NOMO-1 (cell line): Measurements from ENCODE around the gene PSME2.

Experiments
- DNase-seq, 2 experiments: peaks; one replicate each; lab custom pipeline; 2025; ENCODE audit not compliant: unreplicated experiment in 2 of 2; lab: John Stamatoyannopoulos, UW

The PSME2 gene

DNA sequence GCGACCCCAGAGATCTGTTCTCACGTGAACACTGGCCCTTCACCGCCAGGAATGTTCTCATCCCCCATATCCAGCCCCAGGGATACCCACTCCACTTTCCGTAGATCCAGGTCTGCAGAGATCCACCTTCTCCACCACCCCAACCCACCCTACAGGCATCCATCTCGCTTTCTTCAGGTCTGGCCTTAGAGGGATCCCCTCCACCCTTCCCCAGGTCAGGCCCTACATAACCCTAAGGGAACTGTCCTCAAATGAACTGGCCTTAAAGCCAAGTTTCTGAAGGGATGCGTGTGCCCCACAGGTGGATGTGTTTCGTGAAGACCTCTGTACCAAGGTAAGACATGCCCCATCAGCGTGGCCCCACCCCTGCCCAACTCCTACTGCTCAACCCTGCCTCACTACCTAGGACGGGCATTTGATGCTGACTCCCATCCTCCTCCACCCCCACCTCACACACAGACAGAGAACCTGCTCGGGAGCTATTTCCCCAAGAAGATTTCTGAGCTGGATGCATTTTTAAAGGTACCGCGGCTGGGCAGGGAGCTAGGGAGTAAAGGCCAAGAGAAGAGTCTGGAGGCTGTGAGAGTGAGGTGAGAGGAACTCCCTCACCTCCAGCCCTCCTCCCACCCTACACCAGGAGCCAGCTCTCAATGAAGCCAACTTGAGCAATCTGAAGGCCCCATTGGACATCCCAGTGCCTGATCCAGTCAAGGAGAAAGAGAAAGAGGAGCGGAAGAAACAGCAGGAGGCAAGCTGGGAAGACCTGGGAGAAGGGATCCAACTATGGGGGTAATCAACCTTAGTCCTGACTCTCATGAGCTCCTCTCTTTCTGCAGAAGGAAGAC, 9.5 kb downstream of the PSME2 start:
- DNase-seq, result no peak

DNA sequence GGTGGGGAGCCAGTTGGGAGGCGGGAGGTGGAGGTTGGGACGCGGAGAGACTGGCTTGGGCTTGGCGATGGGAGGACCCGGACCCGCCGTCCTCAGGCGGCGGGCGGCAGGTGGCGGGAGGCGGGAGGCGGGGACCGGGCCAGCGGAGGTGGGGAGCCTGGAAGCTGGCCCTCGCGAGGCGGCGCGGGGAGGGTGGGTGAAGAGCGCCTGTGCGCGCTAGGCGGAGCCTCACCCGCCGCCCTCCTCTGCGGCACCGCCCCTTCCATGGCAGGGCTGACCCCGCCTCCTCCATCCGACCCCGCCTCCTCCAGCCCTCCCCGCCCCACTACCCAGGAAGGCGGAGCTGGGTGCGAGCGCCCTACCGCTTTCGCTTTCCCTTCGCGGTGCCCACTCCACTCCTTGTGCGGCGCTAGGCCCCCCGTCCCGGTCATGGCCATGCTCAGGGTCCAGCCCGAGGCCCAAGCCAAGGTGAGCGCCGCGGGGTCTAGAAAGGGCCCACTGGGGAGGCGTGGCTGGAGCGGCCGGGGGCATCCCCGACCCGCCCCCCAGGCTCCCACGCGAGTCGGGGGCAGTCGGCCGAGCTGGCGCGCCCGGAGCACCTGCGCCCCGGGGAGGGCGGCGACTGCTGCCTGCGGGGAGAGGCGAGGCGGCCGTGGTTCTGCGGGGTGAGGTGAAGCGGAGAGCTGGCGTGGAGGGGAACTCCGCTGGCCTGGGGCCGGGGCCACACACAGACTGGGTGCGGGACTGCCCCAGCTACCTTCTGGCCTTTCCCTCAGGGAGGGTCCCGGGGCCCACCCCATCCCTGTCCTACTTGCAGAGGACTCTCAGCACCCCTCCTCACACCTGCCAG, 10.4 kb downstream of the PSME2 start, which contains the start of gene PSME1:
PSME1 (plus strand) TSS at position 361 of the 850 bp plus-strand sequence; CDS start at position 430, 69 bp downstream.
- DNase-seq, result peak; percentile 82 to 89

DNA sequence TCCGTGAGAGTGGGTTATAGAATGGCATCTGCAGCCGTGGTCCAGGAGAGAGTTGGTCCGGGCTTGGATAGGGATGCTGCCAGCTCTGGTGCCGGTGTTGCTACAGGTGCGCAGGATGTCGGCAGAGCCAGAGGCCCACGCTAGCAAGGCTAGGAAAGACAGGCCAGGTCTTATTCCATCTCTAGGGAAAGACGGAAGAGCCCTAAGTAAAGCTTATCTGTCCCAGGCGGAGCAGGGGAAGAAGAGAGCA, 10.9 kb downstream of the PSME2 start:
- DNase-seq, result no peak

DNA sequence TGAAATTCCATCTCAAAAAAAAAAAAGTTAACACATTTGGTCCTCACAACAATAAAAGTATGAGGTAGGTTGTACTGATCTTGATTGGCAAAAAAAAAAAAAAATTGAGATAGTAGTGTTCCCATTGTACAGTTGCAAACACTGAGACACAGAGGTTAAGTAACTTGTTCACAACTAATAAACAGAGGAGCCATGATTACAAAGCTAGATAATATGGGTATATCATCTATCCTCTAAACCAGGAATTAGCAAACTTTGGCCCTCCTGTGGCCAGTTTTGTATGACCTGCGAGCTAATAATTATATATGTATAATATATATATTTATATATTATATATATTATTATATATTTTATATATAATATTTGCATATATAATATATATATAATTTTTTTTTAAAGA, 12.7 kb downstream of the PSME2 start:
- DNase-seq, result no peak

DNA sequence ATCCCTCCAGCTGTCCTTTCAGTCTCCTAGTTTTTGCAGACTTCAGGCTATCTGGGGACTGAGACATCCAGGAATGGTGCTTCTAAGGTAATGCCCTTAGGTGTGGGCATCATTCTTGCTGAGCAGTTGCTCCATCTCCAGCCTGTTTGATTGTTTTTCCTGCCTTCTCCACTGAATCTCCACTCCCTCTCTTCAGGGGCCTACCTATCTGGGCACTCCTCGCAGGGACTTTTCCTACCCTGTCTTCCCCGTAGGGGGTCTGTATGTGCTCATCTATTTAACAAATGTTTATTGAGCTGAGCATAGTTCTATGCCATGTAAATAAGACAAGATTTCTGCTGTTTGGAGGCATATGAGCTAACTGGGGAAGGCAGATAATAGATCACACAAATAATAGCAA, 13.4 kb downstream of the PSME2 start:
- no peak for DNase-seq

DNA sequence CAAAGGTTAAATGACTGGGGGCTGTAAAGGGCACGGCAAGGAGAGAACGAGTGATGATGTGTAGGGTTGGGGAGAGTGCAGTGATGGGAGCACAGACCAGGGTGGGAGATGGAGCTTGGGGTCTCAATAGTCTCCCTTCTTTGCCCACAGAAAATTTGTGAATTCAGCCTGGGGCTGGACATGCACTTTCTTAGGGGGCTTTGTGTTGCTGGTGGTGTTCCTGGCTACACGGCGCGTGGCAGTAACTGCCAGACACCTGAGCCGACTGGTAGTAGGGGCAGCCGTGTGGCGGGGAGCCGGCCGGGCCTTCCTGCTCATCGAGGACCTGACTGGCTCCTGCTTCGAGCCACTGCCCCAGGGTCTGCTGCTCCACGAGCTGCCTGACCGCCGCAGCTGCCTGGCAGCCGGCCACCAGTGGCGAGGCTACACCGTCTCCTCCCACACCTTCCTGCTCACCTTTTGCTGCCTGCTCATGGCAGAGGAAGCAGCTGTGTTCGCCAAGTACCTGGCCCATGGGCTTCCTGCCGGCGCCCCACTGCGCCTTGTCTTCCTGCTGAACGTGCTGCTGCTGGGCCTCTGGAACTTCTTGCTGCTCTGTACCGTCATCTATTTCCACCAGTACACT, 14.2 kb downstream of the PSME2 start:
- no peak for DNase-seq

DNA sequence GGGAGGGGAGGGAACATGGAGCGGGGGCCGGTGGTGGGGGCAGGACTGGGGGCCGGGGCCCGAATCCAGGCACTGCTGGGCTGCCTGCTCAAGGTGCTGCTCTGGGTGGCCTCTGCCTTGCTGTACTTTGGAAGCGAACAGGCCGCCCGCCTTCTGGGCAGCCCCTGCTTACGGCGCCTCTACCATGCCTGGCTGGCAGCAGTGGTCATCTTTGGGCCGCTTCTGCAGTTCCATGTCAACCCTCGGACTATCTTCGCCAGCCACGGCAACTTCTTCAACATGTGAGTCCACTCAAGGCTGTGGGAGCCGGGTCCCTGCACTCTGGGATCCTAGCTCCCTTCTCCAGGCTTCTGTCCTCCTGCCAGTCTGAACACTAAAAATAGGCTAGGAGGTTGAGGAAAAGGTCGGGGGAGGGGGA, 14.9 kb downstream of the PSME2 start:
- no peak for DNase-seq

DNA sequence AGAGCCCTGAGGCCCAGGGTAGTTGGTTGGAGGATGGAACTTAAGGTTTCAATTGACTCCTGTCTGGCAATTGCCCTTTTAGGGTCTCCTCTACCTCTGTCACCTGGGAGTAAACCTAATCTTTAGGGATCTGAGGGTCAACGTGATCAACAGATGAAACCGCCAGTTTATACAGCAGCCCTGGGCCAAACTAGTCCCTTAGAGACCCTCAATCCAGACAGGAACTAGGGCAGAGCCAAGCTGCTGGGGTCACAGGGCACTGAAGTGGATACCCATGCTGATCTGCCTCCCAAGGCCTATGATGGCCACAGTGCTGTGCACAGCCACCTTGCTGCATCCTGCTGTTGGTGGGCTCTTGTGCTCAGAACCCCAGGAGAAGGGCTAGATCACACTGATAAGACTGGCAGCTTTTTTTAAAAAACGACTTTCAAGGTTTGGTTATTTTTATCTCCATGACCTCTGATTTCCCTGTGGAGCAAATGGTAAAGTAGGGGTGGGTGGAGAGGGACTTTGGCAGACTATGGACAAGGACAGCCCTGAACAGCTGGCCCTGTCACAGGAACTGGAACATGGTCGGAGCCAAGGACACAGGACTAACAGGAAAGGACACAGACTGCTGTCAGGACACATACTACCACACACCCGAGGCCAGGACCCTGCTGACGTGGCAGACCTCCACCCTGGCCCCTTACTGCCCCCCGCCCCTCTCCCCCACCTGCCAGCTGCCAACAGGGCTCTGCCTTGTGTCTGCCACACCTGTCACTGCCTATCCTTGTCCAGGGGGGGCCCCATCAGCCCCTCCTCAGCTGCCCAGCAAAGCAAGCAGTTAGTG, 15.5 kb downstream of the PSME2 start:
- DNase-seq, result no peak

DNA sequence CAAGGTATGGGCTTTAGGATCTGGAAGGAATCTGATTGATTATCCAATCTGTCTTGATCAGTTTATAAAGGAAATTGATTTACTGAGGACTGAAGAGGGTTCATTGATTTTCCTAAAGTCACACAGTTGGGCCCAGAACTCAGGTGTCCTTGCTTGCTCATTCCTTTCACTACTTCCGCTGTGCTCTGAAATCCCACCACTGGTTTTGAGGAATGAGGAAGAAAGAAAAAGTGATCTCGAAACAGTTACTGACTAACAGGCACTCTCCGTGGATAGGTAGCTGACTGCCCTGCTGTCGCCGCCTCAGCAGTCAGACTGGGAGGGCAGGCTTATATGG, 16.1 kb downstream of the PSME2 start, which contains the start of gene FITM1:
FITM1 (plus strand) TSS at position 280 of the 337 bp plus-strand sequence. CDS start 905 bp downstream, outside the sequence.
- DNase-seq, result peak; percentile 22 to 75

DNA sequence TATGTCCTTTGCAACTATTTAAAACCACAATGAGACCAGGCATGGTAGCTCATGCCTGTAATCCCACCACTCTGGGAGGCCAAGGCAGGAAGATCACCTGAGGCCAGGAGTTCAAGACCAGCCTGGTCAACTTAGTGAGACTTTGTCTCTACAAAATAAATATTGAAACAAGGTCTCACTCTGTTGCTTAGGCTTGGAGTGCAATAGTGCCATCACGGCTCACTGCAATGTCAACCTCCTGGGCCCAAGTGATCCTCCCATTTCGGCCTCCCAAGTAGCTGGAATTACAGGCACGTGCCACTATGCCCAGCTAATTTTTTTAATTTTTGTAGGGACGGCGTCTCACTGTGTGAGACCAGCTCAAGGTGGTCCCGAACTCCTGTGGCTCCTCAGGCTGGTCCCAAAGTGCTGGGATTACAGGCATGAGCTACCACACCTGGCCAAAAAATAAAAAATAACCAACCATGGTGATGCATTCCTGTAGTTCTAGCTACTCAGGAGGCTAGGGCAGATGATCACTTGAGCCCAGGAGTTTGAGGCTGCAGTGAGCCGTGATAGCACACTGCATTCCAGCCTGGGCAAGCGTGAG, 16.9 kb downstream of the PSME2 start:
- DNase-seq, result no peak

DNA sequence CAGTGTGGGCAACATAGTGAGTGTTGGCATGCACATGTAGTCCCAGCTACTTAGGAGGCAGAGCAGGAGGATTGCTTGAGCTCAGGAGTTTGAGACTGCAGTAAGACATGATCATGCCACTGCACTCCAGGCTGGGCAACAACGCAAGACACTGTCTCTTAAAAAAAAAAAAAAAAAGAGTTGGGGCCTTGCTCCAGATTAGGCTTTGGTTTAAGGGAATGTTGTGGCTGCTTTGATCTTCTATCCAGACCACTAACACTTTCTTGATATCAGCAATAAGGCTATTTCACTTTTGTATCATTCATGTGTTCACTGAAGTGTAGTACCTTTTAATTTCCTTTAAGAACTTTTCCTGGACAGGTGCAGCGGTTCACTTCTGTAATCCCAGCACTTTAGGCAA, 18.7 kb downstream of the PSME2 start:
- no peak for DNase-seq

DNA sequence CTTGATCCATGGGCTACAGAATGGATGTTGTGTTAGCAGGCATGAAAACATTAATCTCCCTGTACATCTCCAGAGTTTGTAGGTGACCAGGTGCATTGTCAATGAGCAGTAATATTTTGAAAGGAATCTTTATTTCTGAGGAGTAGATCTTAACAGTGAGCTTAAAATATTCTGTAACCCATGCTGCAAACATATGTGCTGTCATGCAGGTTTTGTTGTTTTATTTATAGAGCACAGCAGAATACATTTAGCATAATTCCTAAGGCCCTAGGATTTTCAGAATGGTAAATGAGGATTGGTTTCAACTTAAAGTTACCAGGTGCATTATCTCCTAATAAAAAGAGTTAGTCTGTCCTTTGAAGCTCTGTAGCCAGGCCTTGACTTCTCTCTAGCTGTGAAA, 19.5 kb downstream of the PSME2 start:
- no peak for DNase-seq

DNA sequence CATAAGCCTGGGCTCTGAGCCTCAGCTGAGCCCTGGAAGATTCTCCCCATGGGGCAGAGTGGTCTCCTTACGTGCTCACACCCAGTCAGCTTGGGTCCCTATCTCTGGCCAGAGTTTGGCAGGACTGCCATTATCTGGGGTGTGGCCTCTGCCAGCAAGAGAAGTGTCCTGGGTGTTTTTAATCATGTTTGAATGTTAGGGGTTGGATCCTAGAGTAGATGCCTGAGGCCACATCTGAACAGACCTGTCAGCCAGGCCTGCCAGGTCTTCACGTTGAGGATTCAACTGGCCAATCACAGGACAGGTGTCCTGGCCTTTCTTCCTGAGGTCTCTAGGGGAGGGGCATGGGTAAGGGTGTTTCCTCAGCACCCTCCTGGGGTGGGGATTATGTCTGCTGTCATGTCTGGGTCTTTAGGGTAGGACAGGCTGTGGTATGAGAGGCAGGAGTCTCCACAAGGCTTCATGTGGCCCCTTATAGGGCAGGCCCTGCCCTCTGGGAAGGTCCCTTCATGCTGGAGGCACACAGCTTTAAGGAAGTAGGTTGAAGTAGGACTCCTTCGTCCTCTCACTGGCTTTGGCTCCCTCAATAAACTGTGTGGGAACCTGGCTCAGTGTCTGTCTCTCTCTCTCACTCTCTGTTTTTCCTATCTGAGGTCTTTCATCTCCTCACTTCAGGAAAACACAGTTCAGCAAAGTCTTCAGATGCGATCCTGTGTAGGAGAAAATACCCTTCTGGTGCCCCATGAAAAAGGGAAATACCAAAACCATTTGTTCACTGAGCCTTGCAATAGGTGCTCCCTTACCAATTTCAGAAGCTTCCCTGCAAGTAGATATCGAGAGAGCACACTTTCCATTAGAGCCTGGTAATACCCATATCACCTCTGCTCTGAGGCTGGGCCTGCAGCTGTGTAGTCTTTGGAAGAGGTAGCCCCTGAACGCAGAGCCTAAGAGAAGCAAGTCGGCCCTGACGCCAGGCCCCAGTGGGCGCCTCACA, 22.7 kb downstream of the PSME2 start:
- DNase-seq, result no peak

DNA sequence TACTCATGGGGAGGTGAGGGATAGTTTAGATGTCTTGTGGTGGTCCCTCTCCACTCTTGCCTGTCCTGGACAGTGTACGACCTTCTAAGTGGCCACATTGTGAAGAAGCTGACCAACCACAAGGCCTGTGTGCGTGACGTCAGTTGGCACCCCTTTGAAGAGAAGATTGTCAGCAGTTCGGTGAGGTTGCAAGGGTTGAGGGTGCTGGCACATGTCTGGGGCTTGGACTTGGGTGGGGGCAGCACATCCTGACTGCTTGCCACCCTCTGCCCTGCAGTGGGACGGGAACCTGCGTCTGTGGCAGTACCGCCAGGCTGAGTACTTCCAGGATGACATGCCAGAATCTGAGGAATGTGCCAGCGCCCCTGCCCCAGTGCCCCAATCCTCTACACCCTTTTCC, 23.5 kb downstream of the PSME2 start:
- no peak for DNase-seq

DNA sequence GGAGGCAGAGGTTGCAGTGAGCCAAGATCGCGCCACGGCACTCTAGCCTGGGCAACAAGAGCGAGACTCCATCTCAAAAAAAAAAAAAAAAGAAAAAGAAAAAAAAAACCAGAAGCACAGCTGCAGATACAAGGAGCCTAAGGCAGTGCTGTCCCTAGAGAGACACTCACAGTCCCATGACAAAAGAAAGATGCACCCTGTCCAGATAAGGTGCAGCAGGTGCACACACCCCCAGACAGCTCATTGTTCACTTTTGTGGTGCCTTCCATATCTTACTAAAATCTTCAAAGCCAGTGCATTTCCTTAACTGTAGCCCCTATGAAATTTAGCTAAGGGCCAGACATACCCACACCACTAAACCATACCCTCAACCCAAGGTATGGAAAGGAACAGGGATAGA, 24.0 kb downstream of the PSME2 start:
- no peak for DNase-seq

DNA sequence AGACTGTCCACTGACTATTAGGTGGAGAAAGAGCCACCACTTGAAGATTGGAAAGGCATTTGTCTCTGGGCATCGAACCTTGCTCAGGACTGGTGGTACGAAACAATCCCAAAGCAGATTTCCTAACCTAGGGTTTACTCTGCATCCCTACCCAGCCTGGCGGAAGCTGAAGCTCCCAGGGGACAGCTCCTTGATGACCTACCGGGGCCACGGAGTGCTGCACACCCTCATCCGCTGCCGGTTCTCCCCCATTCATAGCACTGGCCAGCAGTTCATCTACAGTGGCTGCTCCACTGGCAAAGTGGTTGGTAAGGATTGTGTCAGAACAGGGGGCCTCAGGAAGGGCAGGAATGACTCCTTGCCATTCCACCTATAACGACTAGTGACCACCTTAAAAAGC, 25.2 kb downstream of the PSME2 start:
- no peak for DNase-seq

DNA sequence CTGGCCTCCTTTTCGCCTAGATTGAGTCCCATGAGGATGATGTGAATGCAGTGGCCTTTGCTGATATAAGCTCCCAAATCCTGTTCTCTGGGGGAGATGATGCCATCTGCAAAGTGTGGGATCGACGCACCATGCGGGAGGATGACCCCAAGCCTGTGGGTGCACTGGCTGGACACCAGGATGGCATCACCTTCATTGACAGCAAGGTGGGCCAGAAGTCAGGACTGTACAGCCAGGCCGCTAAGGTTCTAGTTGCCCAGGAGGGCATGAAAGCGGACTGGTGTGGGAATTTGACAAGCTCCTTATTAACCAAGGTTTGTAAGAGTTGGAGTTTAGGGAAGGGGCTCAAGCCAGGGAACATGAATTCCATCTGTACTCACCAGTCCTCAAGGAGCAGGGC, 26.7 kb downstream of the PSME2 start:
- DNase-seq, result no peak

DNA sequence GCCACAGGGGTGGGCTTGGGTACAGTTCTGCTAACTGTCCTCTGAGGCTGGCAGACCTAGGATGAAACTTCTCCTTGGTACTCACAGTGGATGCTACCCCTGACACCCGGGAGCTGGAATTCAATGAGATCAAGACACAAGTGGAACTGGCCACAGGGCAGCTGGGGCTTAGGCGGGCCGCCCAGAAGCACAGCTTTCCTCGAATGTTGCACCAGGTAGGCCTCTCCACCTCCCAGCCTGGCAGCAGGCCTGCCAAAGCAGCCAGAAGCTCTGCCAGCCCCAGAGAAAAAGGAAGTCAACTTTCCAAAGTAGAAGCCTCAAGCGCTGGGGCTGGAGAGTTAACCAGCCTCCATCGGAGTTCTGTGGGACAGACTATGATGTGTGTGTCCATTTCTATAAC, 29.2 kb downstream of the PSME2 start:
- DNase-seq, result no peak

DNA sequence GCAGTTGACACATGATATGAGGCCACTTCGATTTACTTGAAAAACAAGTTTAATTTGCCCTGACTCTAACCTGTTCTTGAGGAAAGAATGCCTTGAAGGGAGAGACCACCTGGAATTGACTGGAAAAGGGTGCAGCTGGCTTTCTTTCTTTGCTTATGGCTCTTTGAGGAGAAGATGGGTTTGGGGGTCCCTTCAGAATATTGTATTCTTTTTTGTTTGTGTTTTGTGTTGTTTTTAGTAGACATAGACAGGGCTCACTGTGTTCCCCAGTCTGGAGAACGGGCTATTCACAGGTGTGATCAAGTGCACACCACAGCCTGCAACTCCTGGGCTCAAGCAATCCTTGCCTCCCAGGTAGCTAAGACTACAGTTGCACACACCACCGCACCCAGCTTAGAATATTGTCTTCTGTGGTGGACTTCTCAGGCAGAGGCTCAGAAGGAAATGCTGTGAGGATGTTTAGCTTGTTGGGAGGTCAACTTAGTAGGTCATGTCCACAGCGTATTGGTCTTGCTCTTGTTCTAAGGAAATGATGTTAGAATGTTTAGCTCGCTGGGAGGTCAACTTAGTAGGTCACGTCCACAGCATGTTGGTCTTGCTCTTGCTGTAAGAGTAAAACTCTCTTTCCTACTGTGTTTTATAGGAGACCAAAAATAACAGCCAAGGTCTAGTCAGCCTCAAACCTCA, 30.1 kb downstream of the PSME2 start:
- no peak for DNase-seq
